Liver (tissue), 9 donors: ENCODE measurements around the gene KDM5B. TPM values are rescaled to one million over a fixed set of nuclear protein-coding genes. Genes with fewer than 3 reads are reported as not detected.

ENCODE experiments used
- DNase-seq: peaks from one replicate; pipeline ENCODE4 v3.0.0-alpha.2; 2017; ENCODE audit warnings: low spot score
- H3K27ac ChIP-seq, 2 donors: one replicate each; pipeline ENCODE4 v1.7.0; 2013; ENCODE audit warnings: inconsistent platforms in 2 of 2, low read length in 2 of 2, control low read depth in 1 of 2, low read depth in 1 of 2, mild to moderate bottlenecking in 1 of 2
- H3K27me3 ChIP-seq, 4 donors: one replicate each; pipeline versions ENCODE4 v1.6.1 to v1.7.0; 2013; ENCODE audit warnings: low read length in 3 of 4, inconsistent platforms in 1 of 4, mild to moderate bottlenecking in 1 of 4, moderate library complexity in 1 of 4; ENCODE audit not compliant: control insufficient read depth in 4 of 4, insufficient read depth in 4 of 4
- H3K36me3 ChIP-seq, 4 donors: one replicate each; pipeline versions ENCODE4 v1.6.1 to v1.7.0; 2013; ENCODE audit warnings: low read length in 3 of 4, mild to moderate bottlenecking in 3 of 4, low read depth in 1 of 4, moderate library complexity in 1 of 4; ENCODE audit not compliant: control insufficient read depth in 4 of 4, insufficient read depth in 3 of 4
- H3K4me1 ChIP-seq, 4 donors: one replicate each; pipeline versions ENCODE4 v1.6.1 to v1.7.0; 2013; ENCODE audit warnings: low read length in 3 of 4, mild to moderate bottlenecking in 3 of 4, moderate library complexity in 1 of 4; ENCODE audit not compliant: control insufficient read depth in 4 of 4, insufficient read depth in 4 of 4
- H3K4me3 ChIP-seq, 3 donors: one replicate each; pipeline versions ENCODE4 v1.6.1 to v1.7.0; 2013; ENCODE audit warnings: low read length in 3 of 3, control low read depth in 1 of 3, low read depth in 1 of 3, mild to moderate bottlenecking in 1 of 3
- H3K9ac ChIP-seq, 2 donors: one replicate each; pipeline ENCODE4 v1.7.0; 2013; ENCODE audit warnings: low read length in 2 of 2, mild to moderate bottlenecking in 2 of 2, moderate library complexity in 2 of 2, control low read depth in 1 of 2, low read depth in 1 of 2
- H3K9me3 ChIP-seq, 4 donors: one replicate each; pipeline versions ENCODE4 v1.6.1 to v1.7.0; 2013; ENCODE audit warnings: low read length in 3 of 4; ENCODE audit not compliant: control insufficient read depth in 4 of 4
- EGR1 ChIP-seq, 2 donors: IDR thresholded peaks; 2 replicates each; pipeline ENCODE4 v1.6.1; 2016 to 2018; ENCODE audit warnings: antibody characterized with exemption in 2 of 2, low read depth in 2 of 2
- FOXA1 ChIP-seq: IDR thresholded peaks from 2 replicates; pipeline ENCODE4 v1.6.1; 2016; ENCODE audit warnings: antibody characterized with exemption
- HNF4G ChIP-seq: IDR thresholded peaks from 2 replicates; pipeline ENCODE4 v1.6.1; 2016; ENCODE audit warnings: antibody characterized with exemption
- JUND ChIP-seq, 2 donors: IDR thresholded peaks; 2 replicates each; pipeline ENCODE4 v1.6.1; 2016; ENCODE audit warnings: antibody characterized with exemption in 2 of 2
- NR2F2 ChIP-seq: IDR thresholded peaks from 2 replicates; pipeline ENCODE4 v1.6.1; 2016; ENCODE audit warnings: antibody characterized with exemption
- RAD21 ChIP-seq, 2 donors: IDR thresholded peaks; 2 replicates each; pipeline ENCODE4 v1.6.1; 2016; ENCODE audit warnings: antibody characterized with exemption in 2 of 2, mild to moderate bottlenecking in 2 of 2
- REST ChIP-seq: IDR thresholded peaks from 2 replicates; pipeline ENCODE4 v1.6.1; 2016; ENCODE audit warnings: antibody characterized with exemption, mild to moderate bottlenecking
- RXRA ChIP-seq, 2 donors: IDR thresholded peaks; 2 replicates each; pipeline ENCODE4 v1.6.1; 2017 to 2018; ENCODE audit warnings: antibody characterized with exemption in 2 of 2, mild to moderate bottlenecking in 1 of 2
- SP1 ChIP-seq: IDR thresholded peaks from 2 replicates; pipeline ENCODE4 v1.6.1; 2018; ENCODE audit warnings: antibody characterized with exemption, mild to moderate bottlenecking
- YY1 ChIP-seq: IDR thresholded peaks from 2 replicates; pipeline ENCODE4 v1.6.1; 2016; ENCODE audit warnings: antibody characterized with exemption, mild to moderate bottlenecking
- WGBS: extraction: QIAGEN DNeasy Blood & Tissue Kit; methylation state at CpG from one replicate; pipeline ENCODE4 v1.1.7; 2013; 5-methylcytosine and 5-hydroxymethylcytosine counted together
- polyA plus RNA-seq, 2 donors: library from polyadenylated mRNA; stranded (reverse) in 1 of 2; unstranded in 1 of 2; fragments of 200-250 nt in 1 of 2; fragments of >200 nt in 1 of 2; fragmentation: Nextera tagmentation in 1 of 2; extraction: Ambion mirVana in 1 of 2; gene quantifications; one replicate each; pipeline versions ENCODE4 v1.2.1 to v1.2.3, GENCODE V29; 2013 to 2015
- total RNA-seq, 2 donors: library from RNA; depleted of rRNA; stranded (reverse); fragments of >200 nt; gene quantifications; one replicate each; pipeline ENCODE4 v1.2.3, GENCODE V29; 2014
- TF ChIP-seq, protein P1 (sequence below): fragments of 150-350 bp; IDR thresholded peaks from 2 replicates; pipeline ENCODE4 v1.5.1; 2017; ENCODE audit warnings: improper control_type of control experiment, low read depth, low read length; ENCODE audit not compliant: missing input control
- TF ChIP-seq, protein P2 (sequence below): IDR thresholded peaks from 2 replicates; pipeline ENCODE4 v1.6.1; 2016; ENCODE audit warnings: antibody characterized with exemption
- donor health status: healthy.
- donor health status: healthy.
- donor health status: healthy.
- donor health status: healthy.
- donor health status: healthy.

The KDM5B gene
- total and polyA plus RNA-seq, 4 donors: 3.4 to 33.7 (median 14.8) TPM

DNA sequence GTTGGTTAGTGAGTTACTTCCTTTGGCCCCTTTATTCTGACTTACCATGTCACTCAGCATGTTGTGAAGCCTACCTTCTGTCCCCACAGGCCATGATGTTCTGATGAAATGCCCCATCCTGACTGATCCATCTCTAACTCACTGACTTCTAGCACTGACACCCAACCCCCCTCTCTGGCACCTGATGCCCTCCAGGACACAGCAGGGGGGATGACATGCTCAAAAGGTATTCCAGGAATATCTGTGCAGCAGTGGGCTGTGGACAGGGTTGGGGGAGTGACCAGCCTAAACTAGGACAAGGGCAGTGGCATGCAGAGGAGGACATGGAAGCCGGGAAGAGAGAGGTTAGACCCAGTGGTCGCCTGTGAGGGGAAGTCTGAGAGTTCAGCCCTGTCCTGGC lies 123.5 kb downstream of the KDM5B start (continued):
- TF ChIP-seq FOXA1: no peak

DNA sequence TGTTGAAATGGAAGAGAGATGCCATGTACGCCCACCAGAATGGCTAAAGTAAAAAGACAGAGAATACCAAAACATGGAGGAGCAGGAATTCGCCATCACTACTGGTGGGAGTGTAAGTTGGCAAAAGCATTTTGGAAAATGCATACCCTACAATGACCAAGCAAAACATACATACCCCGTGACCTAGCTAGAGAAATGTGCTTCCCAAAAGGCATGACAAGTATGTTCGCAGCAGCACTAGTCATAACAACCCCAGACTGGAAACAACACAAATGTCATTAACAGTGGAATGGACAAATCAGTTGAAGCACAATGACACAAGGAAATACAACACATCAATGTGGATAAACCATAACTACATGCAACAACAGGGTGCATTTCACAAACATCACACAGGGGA lies 125.2 kb downstream of the KDM5B start:
- Histone ChIP-seq H3K36me3 (no peaks in the 10 kb centered on the region), H3K9me3 (no peaks in the 10 kb centered on the region), H3K9ac (no peak overlapping the region), H3K27ac (no peak overlapping the region), H3K27me3 (peaks cover 0 to 8% (median 0%) of the 10 kb centered on the region in 4 donors), H3K4me1 (no peaks in the 10 kb centered on the region), H3K4me3 (no peak overlapping the region)
- TF ChIP-seq, protein P1, sequence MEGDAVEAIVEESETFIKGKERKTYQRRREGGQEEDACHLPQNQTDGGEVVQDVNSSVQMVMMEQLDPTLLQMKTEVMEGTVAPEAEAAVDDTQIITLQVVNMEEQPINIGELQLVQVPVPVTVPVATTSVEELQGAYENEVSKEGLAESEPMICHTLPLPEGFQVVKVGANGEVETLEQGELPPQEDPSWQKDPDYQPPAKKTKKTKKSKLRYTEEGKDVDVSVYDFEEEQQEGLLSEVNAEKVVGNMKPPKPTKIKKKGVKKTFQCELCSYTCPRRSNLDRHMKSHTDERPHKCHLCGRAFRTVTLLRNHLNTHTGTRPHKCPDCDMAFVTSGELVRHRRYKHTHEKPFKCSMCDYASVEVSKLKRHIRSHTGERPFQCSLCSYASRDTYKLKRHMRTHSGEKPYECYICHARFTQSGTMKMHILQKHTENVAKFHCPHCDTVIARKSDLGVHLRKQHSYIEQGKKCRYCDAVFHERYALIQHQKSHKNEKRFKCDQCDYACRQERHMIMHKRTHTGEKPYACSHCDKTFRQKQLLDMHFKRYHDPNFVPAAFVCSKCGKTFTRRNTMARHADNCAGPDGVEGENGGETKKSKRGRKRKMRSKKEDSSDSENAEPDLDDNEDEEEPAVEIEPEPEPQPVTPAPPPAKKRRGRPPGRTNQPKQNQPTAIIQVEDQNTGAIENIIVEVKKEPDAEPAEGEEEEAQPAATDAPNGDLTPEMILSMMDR: no peak
- TF ChIP-seq NR2F2 (no peak), JUND (IDR thresholded peaks at IDR 0.05) (no peak), SP1 (no peak), EGR1 (IDR thresholded peaks at IDR 0.05; ENCODE audit: low read depth in 2 of 2) (no peak), RAD21 (IDR thresholded peaks at IDR 0.05) (no peak), HNF4G (no peak), REST (no peak), RXRA (IDR thresholded peaks at IDR 0.05) (no peak), YY1 (no peak)
- TF ChIP-seq, protein P2, sequence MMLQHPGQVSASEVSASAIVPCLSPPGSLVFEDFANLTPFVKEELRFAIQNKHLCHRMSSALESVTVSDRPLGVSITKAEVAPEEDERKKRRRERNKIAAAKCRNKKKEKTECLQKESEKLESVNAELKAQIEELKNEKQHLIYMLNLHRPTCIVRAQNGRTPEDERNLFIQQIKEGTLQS: no peak
- no peak for DNase-seq
- 81% methylated on average over 4 of the region's 4 CpGs for WGBS

DNA sequence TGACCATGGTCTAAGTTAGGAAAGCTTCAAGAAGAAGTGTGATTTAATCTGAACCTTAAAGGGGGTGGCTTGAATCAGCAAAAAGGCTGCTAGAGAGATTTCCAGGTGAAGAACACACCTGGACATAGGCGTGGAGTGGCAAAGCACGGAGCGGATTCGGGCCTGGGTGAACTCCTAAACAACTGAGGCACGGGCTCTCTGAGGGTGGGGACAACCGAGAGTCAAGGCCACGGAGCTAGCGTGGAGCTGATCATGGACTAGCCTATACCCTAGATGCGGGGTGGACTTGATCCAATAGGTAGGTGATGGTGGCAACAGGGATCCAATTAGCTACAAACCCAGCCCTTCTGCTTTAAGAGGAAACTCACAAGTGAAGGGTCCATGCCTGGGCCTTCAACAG lies 125.7 kb downstream of the KDM5B start:
- Histone ChIP-seq H3K36me3 (no peaks in the 10 kb centered on the region), H3K9me3 (no peaks in the 10 kb centered on the region), H3K27ac (no peak overlapping the region), H3K4me3 (no peak overlapping the region), H3K4me1 (no peaks in the 10 kb centered on the region), H3K9ac (no peak overlapping the region), H3K27me3 (peaks cover 0 to 8% (median 0%) of the 10 kb centered on the region in 4 donors)
- DNase-seq: no peak
- TF ChIP-seq, protein P1: no peak
- WGBS: 91% methylated on average over 9 of the region's 9 CpGs
